Left colon (tissue), 2 donors: ENCODE data around the gene VSIR. TPM values are rescaled to one million over a fixed set of nuclear protein-coding genes. Genes with fewer than 3 reads are reported as not detected.

Experiments
- ATAC-seq: fragments of 200-7000 bp; cut with Tn5 transposase; one replicate; pipeline ENCODE4 v1.9.1; 2020; ENCODE audit warnings: mild to moderate bottlenecking, moderate library complexity
- DNase-seq, 2 donors: peaks; one replicate each; pipeline ENCODE4 v3.0.0-alpha.2; 2020
- intact Hi-C, 2 donors: fragments of 100-400 bp; cut with DNase I in 1 of 2; cut with micrococcal nuclease in 1 of 2; formaldehyde crosslinking; loops; one replicate each; pipeline versions ENCODE4 v1.11.2 to v1.14.0; 2022; cut with DNase I, micrococcal nuclease
- total RNA-seq, 2 donors: library from RNA; stranded (reverse); fragmentation: NEBNext Ultra II Directional; extraction: Animal tissue kit (Norgen Biotek cat#: 25700); gene quantifications; one replicate each; pipeline ENCODE4 v1.2.1, GENCODE V29; 2021
- donor health status: DM: no; HTN: no; CAD: no.
- donor health status: DM: yes; HTN: yes; CAD: no.

The VSIR gene
- total RNA-seq, 2 donors from 2014 or later: 50.5 to 76.7 TPM

GRCh38 chr10:71810048-71810750 is 36.9 kb upstream of the VSIR start:
- intact Hi-C loops: loop anchor here (5.0 to 10.0 kb wide), 2 partner anchors 428 to 495 kb away; partner anchors contain the start of gene SLC29A3 (in 2 of the 2)
- DNase-seq (no peak), ATAC-seq (no peak)

- intact Hi-C loops: loop anchor here (5.0 to 10.0 kb wide), 2 partner anchors 427 to 495 kb away; partner anchors contain the start of gene SLC29A3 (in 2 of the 2)
- DNase-seq (no peak), ATAC-seq (no peak)
These were observed 36.3 kb upstream of the VSIR start for GRCh38 chr10:71809628-71810027.

GRCh38 chr10:71807557-71808510 is 34.5 kb upstream of the VSIR start:
- intact Hi-C loops: no loop called here
- DNase-seq: no peak
- no peak for ATAC-seq

GRCh38 chr10:71806704-71807556 is 33.6 kb upstream of the VSIR start:
- DNase-seq (no peak), ATAC-seq (no peak)
- intact Hi-C loops: no loop called here

DNA sequence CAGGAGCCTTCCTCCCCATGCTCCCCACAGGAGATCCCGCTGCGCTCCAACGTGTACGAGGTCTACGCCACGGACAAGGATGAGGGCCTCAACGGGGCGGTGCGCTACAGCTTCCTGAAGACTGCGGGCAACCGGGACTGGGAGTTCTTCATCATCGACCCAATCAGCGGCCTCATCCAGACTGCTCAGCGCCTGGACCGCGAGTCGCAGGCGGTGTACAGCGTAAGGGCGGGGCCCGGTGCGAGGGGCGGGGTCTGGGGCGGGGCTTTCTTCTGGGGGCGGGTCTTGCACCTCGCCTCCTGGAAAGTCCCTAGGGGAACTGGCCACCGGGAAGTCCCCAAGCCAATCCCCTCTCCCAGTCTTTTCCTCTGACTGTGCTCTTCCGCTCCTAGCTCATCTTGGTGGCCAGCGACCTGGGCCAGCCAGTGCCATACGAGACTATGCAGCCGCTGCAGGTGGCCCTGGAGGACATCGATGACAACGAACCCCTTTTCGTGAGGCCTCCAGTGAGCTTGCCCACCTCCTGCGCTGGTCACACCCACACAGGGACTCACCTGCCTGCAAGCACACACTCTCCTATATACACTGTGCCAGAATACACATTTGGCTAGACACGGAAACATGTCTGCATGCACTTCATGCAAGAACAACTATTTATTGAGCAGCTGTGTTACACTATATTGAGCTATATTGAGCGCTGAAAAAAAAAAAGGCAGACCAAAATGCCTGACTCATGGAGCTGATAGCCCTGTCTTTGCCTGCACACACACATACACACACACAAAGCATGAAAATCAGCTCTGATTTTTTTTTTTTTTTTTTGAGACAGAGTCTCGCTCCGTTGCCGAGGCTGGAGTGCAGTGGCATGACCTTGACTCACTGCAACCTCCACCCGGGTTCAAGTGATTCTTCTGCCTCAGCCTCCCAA is 32.7 kb upstream of the VSIR start:
- ATAC-seq (peak; percentile 91), DNase-seq (peak; percentile 69 to 75)
- intact Hi-C loops: no loop called here

DNA sequence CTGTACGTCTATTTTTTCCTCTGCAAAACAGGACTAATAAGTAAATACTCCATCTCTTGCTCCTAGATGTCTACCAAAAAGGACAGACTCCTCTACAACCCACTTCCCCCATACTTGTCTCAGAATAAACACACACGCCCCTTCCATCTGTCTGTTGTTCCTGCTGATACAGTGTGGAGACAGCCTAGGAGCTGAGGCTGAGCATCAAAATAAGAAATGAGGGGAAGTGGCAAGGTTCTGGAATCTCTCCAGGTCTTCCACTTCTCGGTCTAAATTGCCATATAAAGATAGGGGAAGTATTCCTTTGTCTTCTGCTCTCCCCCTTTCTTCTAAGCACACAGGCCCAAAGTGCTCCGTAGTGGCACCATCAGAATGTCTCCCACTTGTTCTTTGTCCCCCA is 30.8 kb upstream of the VSIR start:
- ATAC-seq: no peak
- no peak for DNase-seq
- intact Hi-C loops: no loop called here

DNA sequence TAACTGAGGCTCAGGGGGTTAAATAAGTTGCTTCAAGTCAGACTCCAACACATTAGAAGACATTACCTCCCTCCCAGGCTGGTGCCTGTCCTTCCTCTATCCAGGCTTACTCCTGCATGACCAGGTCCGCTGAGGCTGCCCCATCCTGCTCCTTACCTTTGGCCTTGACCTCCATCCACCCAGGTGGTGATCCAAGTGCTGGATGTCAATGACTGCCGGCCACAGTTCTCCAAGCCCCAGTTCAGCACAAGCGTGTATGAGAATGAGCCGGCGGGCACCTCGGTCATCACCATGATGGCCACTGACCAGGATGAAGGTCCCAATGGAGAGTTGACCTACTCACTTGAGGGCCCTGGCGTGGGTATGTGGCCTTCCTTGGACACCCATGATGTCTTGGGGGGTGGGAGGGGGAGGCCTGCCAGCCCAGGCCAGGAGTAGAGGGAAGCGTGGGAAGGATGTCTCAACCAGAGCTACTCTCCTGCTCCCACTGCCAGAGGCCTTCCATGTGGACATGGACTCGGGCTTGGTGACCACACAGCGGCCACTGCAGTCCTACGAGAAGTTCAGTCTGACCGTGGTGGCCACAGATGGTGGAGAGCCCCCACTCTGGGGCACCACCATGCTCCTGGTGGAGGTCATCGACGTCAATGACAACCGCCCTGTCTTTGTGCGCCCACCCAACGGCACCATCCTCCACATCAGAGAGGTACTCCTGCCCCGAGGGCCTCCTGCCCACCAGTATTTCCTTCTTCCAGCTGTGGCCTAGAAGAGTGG is 29.6 kb upstream of the VSIR start:
- DNase-seq (no peak), ATAC-seq (no peak)
- intact Hi-C loops: no loop called here

DNA sequence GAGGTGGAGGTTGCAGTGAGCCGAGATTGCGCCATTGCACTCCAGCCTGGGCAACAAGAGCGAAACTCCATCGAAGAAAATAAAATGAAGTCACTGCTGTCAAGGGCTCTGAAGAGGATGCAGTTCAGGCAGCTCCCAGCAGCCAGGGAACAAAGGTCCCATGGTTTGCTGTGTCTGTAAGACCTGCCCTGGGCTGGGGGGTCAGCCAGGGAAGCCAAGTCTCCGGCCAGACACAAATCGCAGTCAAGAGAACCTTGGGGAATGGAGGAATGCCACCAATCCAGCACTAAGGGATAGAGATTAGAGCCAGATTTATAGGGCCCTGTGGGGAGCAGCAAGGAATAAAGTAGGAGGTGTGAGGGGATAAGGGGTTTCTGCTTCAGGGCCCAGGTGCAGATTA is 28.9 kb upstream of the VSIR start:
- DNase-seq (no peak), ATAC-seq (no peak)
- intact Hi-C loops: no loop called here

GRCh38 chr10:71801361-71801760 is 28.0 kb upstream of the VSIR start:
- no peak for ATAC-seq
- intact Hi-C loops: no loop called here

DNA sequence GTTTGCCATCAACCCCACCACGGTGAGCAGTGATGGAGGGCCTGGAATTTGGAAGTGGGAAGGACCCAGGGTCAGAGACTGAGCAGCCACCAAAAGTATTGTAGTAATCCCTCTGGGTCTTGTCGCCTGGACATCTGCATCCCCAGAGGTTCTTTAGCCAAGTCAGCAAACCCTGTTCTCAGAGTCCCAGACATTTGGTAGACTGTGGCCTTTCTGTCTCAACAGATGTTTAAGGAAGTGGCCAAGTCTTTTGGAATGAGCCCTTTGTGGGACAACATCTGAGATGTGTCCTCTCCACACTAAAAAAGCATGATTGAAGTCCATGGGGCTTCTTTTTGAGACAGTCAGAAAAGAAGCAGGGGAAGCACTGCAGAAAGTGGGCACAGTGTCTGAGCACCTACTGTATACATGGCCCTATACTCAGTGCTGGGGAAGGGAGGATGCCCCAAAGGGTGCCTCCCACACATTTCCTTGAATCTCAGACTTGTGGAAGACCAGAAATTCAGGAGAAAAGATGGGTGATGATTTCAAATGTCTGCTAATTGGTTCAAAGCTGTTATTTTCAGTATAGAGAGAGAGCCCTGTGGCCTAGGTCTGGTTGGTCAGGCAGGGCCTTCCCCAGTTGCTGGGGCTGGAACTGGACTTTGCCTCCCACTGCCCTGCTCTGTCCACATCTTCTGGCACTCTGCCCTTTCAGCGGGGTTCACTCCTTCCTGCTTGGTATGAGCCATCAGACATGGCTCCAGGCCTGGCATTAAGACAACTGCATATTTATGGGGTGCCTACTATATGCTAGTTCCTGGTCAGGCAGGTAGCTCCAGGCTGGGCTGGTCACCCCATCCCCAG is 26.5 kb upstream of the VSIR start:
- ATAC-seq: peak; percentile 93
- DNase-seq: peak; percentile 53 to 60
- intact Hi-C loops: no loop called here

More at GRCh38 chr10:71801361-71801760, 28.0 kb upstream of the VSIR start:
- no peak for DNase-seq

DNA sequence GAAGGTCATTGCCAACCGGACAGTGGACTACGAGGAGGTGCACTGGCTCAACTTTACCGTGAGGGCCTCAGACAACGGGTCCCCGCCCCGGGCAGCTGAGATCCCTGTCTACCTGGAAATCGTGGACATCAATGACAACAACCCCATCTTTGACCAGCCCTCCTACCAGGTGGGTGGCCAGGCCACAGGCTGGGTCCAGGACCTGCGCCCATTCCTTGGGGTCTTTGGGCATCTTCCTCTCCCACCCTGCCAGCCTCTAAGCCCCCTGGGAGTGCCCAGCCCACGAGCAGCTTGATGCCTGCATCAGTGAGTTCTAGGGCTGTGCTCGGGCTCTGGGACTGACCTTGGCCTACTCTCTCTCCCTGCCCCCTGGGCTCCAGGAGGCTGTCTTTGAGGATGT is 25.8 kb upstream of the VSIR start:
- ATAC-seq (no peak), DNase-seq (no peak)
- intact Hi-C loops: no loop called here

- DNase-seq (no peak), ATAC-seq (no peak)
These were observed 24.9 kb upstream of the VSIR start for GRCh38 chr10:71798308-71798624.

DNA sequence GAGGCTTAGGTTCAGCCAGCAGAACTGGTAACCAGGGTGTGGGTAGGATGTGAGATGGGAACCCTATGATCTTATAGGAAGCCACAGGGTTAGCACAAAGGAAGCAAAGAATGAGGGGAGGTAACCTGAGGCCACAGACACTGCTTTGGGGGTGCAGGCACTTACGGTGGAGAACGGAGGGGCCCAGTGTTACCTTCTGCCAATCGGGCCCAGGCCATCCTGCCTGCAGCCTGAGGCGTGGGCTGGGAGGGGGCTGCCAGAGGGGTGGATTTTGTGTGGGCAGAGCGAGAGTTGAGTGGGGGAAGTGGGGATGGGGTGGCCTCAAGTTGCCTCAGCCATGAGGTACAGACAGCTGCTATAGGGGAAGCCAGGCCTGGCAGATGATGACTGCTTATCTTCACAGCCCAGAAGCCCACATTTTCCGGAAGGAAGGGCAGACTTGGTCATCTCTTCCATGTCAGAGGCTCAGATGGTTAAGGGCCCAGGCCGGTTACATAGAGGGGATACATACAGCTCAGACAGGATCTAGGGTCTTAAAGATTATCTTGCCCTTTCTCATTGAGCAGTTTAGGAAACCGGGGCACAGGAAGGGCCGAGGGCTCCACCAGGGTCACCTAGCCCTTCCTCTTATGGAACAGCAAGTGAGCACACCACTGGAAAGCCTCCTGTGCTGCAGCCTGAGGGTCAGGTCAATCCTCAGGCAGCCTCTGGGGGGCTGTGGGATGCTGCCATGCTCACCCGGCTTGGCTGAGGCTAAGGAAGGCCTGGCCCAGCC is 24.4 kb upstream of the VSIR start:
- ATAC-seq (no peak), DNase-seq (no peak)
- intact Hi-C loops: no loop called here

More at GRCh38 chr10:71798308-71798624, 24.9 kb upstream of the VSIR start:
- intact Hi-C loops: no loop called here

- intact Hi-C loops: no loop called here
- ATAC-seq (no peak), DNase-seq (no peak)
These were observed 23.6 kb upstream of the VSIR start for GRCh38 chr10:71796749-71797405.

DNA sequence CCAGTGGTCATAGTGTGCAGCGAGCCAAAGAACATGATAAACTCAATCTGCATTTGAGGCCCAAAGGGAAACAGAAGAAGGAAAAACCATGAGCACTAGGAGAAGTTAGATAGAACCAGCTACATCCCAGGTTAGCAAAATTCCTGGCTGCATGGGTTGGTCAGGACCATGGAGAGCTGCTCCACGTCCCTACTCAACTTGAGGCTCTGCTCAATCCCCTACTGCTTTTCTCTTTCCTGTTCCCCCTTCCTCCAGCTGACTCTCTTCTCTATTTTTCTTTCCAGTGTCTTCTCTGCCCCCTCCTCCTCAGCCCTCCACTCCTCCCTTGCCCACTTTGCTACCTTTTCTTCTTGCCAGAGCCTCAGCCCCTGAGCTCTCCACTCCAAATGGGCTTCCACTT is 21.9 kb upstream of the VSIR start:
- ATAC-seq: peak; percentile 35
- no peak for DNase-seq
- intact Hi-C loops: no loop called here
